Adipocyte (in vitro differentiated cells): ENCODE data around the gene TGM2.

ENCODE experiments used
- DNase-seq: peaks from one replicate; pipeline ENCODE4 v3.0.0-alpha.2; 2015; ENCODE audit warnings: low read depth
- H3K27me3 ChIP-seq: replicated peaks from 2 replicates; pipeline ENCODE4 v1.7.0; 2013; ENCODE audit warnings: mild to moderate bottlenecking, low read length, moderate library complexity; ENCODE audit not compliant: control insufficient read depth, insufficient read depth
- H3K36me3 ChIP-seq: 2 replicates; pipeline ENCODE4 v1.7.0; 2013; ENCODE audit warnings: low read length, mild to moderate bottlenecking, moderate library complexity; ENCODE audit not compliant: control insufficient read depth, insufficient read depth, severe bottlenecking
- H3K4me1 ChIP-seq: 2 replicates; pipeline ENCODE4 v1.7.0; 2013; ENCODE audit warnings: mild to moderate bottlenecking, low read length, moderate library complexity; ENCODE audit not compliant: control insufficient read depth, insufficient read depth
- H3K4me3 ChIP-seq: 2 replicates; pipeline ENCODE4 v1.7.0; 2013; ENCODE audit warnings: mild to moderate bottlenecking, low read length, moderate library complexity
- H3K9ac ChIP-seq: 2 replicates; pipeline ENCODE4 v1.7.0; 2013; ENCODE audit warnings: mild to moderate bottlenecking, low read length, moderate library complexity
- H3K9me3 ChIP-seq: 2 replicates; pipeline ENCODE4 v1.7.0; 2013; ENCODE audit warnings: mild to moderate bottlenecking, low read length, moderate library complexity; ENCODE audit not compliant: control insufficient read depth

The TGM2 gene

GRCh38 chr20:38085026-38085425 lies 80.0 kb downstream of the TGM2 start:
- Histone ChIP-seq H3K9me3 (no peaks in the 10 kb centered on the region), H3K4me3 (no peak overlapping the region), H3K9ac (no peak overlapping the region), H3K36me3 (peaks cover 62% of the 10 kb centered on the region), H3K27me3 (no peaks in the 10 kb centered on the region), H3K4me1 (no peaks in the 10 kb centered on the region)
- no peak for DNase-seq

GRCh38 chr20:38084425-38084951 lies 80.6 kb downstream of the TGM2 start:
- Histone ChIP-seq H3K4me3 (no peak overlapping the region), H3K4me1 (no peaks in the 10 kb centered on the region), H3K36me3 (peaks cover 57% of the 10 kb centered on the region), H3K9me3 (no peaks in the 10 kb centered on the region), H3K27me3 (no peaks in the 10 kb centered on the region), H3K9ac (no peak overlapping the region)
- peak; percentile 77 for DNase-seq

GRCh38 chr20:38083338-38084048 lies 81.6 kb downstream of the TGM2 start:
- Histone ChIP-seq H3K27me3 (no peaks in the 10 kb centered on the region), H3K9ac (no peak overlapping the region), H3K4me3 (no peak overlapping the region), H3K9me3 (no peaks in the 10 kb centered on the region), H3K4me1 (no peaks in the 10 kb centered on the region), H3K36me3 (peaks cover 59% of the 10 kb centered on the region)
- DNase-seq, result no peak

GRCh38 chr20:38082894-38083293 lies 82.2 kb downstream of the TGM2 start:
- Histone ChIP-seq H3K4me1 (no peaks in the 10 kb centered on the region), H3K4me3 (no peak overlapping the region), H3K9ac (no peak overlapping the region), H3K9me3 (no peaks in the 10 kb centered on the region), H3K36me3 (peaks cover 54% of the 10 kb centered on the region), H3K27me3 (no peaks in the 10 kb centered on the region)
- no peak for DNase-seq

- no peaks in the 10 kb centered on the region for H3K27me3 ChIP-seq
- H3K4me1 ChIP-seq, result no peaks in the 10 kb centered on the region
- peaks cover 52% of the 10 kb centered on the region for H3K36me3 ChIP-seq
Measured at GRCh38 chr20:38081575-38081974, 83.5 kb downstream of the TGM2 start.

GRCh38 chr20:38079353-38079752 lies 85.7 kb downstream of the TGM2 start:
- H3K9ac ChIP-seq, result no peak overlapping the region
- H3K4me1 ChIP-seq, result peaks cover 19% of the 10 kb centered on the region
- DNase-seq, result no peak
- no peak overlapping the region for H3K4me3 ChIP-seq
- no peaks in the 10 kb centered on the region for H3K9me3 ChIP-seq
- H3K36me3 ChIP-seq, result peaks cover 35% of the 10 kb centered on the region
- no peaks in the 10 kb centered on the region for H3K27me3 ChIP-seq

More at GRCh38 chr20:38081575-38081974, 83.5 kb downstream of the TGM2 start:
- no peak for DNase-seq
- Histone ChIP-seq H3K9ac (no peak overlapping the region), H3K9me3 (no peaks in the 10 kb centered on the region), H3K4me3 (no peak overlapping the region)

GRCh38 chr20:38078084-38078483 lies 87.0 kb downstream of the TGM2 start:
- Histone ChIP-seq H3K36me3 (peaks cover 33% of the 10 kb centered on the region), H3K4me3 (no peak overlapping the region), H3K4me1 (peaks cover 31% of the 10 kb centered on the region), H3K27me3 (no peaks in the 10 kb centered on the region), H3K9ac (no peak overlapping the region), H3K9me3 (no peaks in the 10 kb centered on the region)
- no peak for DNase-seq
